GM15510 (cell line): ENCODE data around the gene GLMP.
A peak's percentile ranks its signal among the peaks of the same experiment; 100 is the strongest.

Source experiments
- POLR2A ChIP-seq: IDR thresholded peaks from 3 replicates; pipeline ENCODE4 v1.6.1; 2011; ENCODE audit warnings: borderline replicate concordance; ENCODE audit not compliant: insufficient read length; ENCODE audit errors: extremely low read depth

Gene GLMP

GRCh38 chr1:156298852-156299357 is 3.4 kb upstream of the GLMP start, which contains the start of gene VHLL:
TSS of gene VHLL (minus strand) at chr1:156299307. CDS start at chr1:156299189, 118 bp downstream.
- no peak for TF ChIP-seq POLR2A

DNA sequence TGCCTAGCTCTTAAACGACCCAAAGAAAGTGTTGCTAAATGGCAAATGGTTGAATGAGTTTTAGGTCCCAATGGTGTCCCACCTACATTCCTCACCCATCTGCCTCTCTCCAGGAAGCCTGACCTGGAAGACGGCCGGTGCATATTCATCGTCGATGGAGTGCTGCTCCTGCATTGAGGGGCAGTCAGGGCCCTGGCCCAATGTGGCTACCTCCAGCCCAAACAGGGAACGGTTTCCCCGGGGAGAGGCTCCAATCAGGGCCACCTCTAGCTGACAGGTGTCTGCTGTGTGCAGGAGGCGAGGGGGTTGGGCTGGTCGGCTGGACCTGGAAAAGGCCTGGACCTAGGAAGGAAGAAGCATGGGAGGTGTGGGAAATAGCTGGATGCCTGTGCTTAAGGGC is 1.6 kb downstream of the GLMP start:
- TF ChIP-seq POLR2A, result no peak

DNA sequence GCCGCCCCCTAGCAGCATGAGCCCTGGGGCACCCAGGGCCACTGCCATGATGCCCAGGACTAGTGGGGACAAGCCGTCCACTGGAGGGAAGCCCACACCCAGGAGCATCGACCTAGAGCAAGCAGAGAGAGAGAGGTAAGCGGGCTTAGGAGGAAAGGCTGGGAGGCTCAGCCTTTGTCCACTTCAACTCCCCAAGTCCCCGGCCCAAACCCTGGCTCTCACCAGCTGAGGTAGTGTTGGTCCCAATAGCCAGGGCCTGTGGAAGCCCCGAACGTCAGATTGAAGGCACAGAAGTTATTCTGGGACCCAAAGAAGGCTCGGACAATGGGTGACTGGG is 2.4 kb downstream of the GLMP start:
- no peak for TF ChIP-seq POLR2A

DNA sequence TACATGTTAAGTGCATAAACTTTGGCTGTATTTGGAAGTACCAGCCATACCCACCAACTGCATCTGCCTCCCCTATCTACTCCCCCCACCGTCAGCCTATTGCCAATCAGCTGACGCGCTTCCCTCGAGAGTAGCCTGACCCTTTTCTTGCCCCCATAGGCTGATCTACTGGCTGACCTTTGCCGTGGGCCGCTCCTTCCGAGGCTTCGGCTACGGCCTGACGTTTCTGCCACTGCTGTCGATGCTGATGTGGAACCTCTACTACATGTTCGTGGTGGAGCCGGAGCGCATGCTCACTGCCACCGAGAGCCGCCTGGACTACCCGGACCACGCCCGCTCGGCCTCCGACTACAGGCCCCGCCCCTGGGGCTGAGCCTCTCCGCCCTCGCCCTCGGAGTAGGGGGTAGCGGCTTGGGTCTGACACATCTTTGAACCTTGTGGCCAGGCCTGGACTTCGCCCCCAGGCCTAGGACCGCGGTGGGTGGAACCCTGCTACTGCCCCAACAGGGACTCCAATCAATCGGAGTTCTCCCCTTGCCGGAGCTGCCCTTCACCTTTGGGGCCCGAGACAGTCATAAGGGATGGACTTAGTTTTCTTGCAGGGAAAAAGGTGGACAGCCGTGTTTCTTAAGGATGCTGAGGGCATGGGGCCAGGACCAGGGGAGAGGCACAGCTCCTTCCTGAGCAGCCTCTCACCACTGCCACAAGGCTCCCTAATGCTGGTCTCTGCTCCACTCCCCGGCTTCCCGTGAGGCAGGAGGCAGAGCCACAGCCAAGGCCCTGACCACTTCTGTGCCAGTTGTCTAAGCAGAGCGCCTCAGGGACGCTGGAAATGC is 4.0 kb downstream of the GLMP start:
- no peak for TF ChIP-seq POLR2A

DNA sequence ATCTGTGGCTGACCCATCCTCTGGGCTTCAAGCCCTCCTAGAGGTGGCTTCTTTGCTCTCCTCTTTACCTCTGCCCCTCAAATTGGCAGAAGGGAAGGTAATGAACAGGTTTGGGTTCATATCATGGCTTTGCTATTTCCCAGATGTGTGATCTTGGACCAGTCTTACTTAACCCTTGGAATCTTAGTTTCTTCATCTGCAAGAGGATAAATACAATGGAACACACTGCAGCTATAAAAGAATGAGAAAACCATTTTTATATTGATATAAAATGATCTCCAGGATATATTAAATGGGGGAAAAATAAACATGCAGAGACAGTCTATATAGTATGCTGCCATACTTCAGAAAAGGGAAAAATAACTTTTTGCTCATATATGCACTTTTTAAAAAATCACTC is 5.6 kb downstream of the GLMP start:
- TF ChIP-seq POLR2A, result no peak

- no peak for TF ChIP-seq POLR2A
Observed at GRCh38 chr1:156286061-156286460, 9.4 kb downstream of the GLMP start.

DNA sequence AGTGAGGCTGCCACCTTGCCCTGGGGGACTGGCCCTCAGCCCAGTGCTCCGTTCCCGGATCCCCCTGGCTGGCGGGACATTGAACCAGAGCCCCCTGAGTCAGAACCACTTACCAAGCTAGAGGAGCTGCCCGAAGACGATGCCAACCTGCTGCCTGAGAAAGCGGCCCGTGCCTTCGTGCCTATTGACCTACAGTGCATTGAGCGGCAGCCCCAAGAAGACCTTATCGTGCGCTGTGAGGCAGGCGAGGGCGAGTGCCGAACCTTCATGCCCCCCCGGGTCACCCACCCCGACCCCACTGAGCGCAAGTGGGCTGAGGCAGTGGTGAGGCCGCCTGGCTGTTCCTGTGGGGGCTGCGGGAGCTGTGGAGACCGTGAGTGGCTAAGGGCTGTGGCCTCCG is 10.0 kb downstream of the GLMP start:
- TF ChIP-seq POLR2A, result no peak

- TF ChIP-seq POLR2A, result no peak
Observed at GRCh38 chr1:156284757-156285156, 10.7 kb downstream of the GLMP start.

DNA sequence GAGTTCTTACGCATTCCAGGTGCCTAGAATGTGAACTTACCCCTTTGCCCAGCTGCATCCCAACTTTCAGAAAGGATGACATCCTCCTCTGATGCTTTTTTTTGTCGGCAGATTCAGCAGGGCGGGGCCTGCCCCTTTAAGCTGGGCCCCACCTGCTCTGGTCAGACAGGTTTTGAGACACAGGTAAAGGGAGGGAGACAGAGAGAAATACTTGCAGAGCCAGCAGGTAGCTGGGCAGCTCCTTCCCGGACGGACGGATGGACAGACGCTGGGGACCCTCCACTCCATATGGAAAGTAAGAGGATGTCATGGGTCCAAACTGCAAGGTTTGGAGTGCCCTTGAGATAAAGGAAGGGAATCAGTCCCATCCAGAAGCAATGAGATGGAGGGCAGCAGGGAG is 11.4 kb downstream of the GLMP start, which contains the start of gene TMEM79:
TSS of gene TMEM79 (plus strand) at position 214 of the 400 bp plus-strand sequence. CDS start 902 bp downstream, outside the sequence.
- TF ChIP-seq POLR2A, result no peak

DNA sequence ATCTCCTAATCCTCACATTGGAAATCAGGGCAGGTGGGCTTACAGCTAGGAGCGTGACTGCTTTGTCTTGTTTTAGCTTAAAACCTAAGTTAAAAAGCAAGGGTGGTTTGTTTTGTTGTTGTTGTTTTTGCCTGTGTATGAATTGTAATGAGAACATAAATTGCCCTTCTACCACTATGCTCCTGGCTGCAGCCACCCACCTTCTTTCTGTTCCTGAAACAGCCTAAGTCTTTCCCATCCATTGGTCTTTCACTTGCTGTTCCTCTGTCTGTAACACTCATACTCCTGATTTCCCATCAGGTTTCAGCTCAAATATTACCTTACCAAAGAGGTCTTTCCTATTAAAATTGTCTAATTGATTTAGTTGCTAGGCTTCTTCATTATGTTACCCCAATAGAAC is 12.0 kb downstream of the GLMP start:
- TF ChIP-seq POLR2A, result no peak

GRCh38 chr1:156282479-156283222 is 12.8 kb downstream of the GLMP start, which contains the start of gene SMG5:
TSS of gene SMG5 (minus strand) at chr1:156282825. CDS start at chr1:156282680, 145 bp downstream.
- peak; percentile 97 for TF ChIP-seq POLR2A

DNA sequence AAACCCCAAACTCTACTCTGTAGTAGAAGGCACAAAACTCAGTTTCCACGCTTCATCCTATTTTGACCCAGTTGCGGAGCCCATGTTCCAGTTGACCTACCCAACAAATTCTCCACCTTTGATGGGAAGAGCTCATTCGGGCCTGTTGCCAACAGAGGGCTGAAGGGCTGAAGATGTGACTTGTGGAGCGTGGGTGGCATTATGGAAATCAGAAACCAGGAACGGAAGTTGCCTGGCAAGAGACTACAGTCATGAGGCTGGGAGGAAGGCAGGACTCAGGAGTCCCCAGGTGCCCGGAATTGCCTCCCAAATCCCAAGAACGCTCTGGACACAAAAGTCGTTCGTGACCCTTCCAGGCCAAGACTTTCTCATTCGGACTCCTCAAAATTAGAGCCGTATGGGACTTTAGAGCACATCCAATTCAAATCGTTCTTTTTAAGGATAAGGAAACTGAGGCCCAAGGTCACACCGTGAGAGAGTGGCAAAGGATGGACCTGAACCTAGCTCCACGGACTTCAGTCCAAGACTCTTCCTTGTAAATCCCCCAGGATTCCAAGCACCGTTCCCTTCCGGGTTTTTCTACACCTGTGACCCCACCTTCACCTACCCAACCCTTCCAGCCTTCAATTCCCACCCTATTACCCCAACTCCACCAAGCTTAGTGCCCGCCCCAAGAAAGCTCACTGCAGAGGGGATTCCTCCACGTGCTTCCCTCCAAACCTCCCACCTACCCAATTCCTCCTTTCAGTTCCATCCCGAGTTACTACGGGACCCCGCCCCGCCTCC is 13.6 kb downstream of the GLMP start:
- TF ChIP-seq POLR2A, result peak; percentile 37

DNA sequence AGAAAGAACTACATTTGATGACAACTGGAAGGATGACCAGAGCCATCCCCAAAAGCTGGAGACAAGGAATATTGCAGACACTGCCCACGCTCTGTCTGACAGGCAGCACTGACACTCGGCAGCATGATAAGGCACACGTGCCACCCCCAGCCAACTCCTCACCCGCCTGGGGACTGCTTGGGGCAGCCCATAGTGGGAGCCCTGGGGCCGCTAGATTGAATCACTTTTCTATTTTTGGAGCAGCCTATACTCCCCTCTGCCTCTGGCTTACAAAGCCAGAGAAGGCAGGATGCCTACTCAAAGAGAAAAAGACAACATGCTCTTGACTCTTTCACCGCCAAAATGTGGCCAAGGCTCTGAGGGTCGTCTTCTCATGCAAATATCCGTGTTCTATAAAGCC is 14.2 kb downstream of the GLMP start:
- no peak for TF ChIP-seq POLR2A

GRCh38 chr1:156279837-156280236 is 15.6 kb downstream of the GLMP start:
- no peak for TF ChIP-seq POLR2A

DNA sequence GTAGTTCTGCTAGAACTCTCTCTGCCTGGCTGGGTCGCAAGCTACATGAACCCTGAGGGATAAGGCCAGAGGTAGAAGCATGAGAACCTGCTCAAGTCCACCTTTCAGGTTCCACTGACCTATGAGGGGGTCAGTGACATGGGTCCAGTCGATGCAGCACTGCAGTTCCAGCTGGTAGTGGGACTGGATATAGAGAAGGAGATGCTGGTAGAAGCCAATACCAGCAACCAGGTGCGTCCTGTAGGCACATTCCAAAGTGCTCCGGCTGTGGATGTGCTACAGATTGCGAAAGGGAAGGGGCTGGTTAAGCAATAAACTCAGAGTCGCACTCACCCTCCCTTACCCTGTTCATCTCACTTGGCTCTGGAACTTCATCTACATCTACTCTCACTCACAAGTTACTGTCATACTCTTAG is 18.5 kb downstream of the GLMP start:
- no peak for TF ChIP-seq POLR2A
